Epithelial cell of esophagus (primary cell): Measurements from ENCODE around the gene UGT1A10.
A peak's percentile ranks its signal among the peaks of the same experiment; 100 is the strongest.

Experiments
- DNase-seq: peaks from one replicate; pipeline ENCODE4 v3.0.0; 2010; ENCODE audit warnings: low read depth
- H3K4me3 ChIP-seq: 2 replicates; pipeline ENCODE4 v1.5.1; 2011; ENCODE audit warnings: mild to moderate bottlenecking, low read length, control low read depth
- TF ChIP-seq, protein P1 (sequence below): IDR thresholded peaks from 2 replicates; pipeline ENCODE4 v1.5.1; 2011; ENCODE audit warnings: low read depth, mild to moderate bottlenecking, low read length, control low read depth, inconsistent platforms; ENCODE audit not compliant: insufficient read depth; ENCODE audit errors: missing control alignments

The UGT1A10 gene

DNA sequence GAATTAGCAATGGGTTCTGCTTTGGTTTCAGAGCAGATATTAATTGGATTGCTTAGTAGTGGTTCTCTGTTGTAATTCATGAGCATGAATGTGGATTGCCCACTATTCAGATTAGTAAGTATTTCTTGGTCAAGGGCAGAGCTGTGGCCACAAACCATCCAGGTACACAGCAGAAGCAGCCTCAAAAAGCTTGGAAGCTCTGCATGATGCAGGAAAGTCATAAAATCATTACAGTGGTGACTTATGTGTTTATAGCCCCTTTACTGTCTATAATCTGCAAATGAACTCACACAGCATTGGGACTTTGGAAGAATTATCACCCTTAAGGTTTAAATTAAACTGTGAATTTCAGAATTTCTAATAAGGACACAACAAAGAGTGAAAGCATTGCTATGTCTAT lies 121.9 kb downstream of the UGT1A10 start:
- H3K4me3 ChIP-seq = no peak overlapping the region
- TF ChIP-seq, protein P1, sequence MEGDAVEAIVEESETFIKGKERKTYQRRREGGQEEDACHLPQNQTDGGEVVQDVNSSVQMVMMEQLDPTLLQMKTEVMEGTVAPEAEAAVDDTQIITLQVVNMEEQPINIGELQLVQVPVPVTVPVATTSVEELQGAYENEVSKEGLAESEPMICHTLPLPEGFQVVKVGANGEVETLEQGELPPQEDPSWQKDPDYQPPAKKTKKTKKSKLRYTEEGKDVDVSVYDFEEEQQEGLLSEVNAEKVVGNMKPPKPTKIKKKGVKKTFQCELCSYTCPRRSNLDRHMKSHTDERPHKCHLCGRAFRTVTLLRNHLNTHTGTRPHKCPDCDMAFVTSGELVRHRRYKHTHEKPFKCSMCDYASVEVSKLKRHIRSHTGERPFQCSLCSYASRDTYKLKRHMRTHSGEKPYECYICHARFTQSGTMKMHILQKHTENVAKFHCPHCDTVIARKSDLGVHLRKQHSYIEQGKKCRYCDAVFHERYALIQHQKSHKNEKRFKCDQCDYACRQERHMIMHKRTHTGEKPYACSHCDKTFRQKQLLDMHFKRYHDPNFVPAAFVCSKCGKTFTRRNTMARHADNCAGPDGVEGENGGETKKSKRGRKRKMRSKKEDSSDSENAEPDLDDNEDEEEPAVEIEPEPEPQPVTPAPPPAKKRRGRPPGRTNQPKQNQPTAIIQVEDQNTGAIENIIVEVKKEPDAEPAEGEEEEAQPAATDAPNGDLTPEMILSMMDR = no peak
- no peak for DNase-seq

DNA sequence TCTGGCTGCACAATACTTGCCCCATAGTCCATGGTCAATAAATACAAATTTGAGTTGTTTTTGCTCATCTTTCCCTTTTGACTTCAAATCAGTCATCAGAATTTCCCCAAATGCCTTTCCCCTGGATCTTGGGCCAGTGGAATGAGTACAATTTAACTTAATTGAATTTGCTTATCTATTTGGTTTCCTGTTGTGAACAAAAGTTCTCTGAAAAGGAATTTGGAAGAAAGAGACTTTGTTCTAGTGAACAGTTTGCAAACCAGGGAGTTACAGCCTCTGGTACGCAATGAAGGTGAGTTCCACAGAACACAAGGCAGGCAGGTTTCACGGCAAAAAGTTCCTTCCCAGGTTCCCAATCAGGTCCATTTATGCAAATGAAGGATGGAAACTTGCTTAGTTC lies 122.6 kb downstream of the UGT1A10 start:
- DNase-seq = no peak
- TF ChIP-seq, protein P1 = no peak
- H3K4me3 ChIP-seq = no peak overlapping the region

DNA sequence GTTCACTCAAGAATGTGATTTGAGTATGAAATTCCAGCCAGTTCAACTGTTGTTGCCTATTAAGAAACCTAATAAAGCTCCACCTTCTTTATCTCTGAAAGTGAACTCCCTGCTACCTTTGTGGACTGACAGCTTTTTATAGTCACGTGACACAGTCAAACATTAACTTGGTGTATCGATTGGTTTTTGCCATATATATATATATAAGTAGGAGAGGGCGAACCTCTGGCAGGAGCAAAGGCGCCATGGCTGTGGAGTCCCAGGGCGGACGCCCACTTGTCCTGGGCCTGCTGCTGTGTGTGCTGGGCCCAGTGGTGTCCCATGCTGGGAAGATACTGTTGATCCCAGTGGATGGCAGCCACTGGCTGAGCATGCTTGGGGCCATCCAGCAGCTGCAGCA lies 123.8 kb downstream of the UGT1A10 start, which contains the start of gene UGT1A1:
TSS of gene UGT1A1 (plus strand) at position 228 of the 400 bp plus-strand sequence. CDS start at position 246, 18 bp downstream.
- H3K4me3 ChIP-seq = no peak within 1 kb of the TSS
- no peak for DNase-seq
- TF ChIP-seq, protein P1 = no peak

DNA sequence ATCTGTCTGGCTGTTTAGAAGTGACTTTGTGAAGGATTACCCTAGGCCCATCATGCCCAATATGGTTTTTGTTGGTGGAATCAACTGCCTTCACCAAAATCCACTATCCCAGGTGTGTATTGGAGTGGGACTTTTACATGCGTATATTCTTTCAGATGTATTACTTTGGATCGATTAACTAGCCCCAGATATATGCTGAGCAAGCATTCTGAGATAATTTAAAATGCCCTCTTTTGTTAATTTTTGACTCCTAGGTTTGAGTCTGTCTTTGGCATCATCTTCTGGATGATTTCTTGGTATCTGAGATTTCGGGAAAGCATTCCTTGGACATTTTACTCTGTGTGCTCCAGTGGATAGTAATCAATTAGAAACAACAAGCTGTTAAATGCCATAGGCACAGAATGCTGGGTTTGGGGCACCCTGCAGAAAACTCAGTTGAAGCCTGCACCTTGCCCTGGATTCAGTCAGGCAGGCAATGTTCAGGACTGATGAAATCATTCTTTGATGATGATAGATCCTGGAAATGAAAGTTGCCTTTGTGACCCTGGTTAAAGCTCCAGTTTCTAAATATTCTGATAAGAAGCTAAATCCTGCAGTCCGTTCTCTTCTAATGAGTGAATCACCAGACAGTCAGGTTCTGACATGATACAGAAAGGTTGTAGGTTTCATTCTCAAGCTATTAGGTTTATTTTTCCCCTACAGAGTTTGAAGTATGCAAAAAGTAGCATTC lies 125.0 kb downstream of the UGT1A10 start:
- DNase-seq = peak; percentile 68
- TF ChIP-seq, protein P1 = no peak
- H3K4me3 ChIP-seq = no peak overlapping the region

DNA sequence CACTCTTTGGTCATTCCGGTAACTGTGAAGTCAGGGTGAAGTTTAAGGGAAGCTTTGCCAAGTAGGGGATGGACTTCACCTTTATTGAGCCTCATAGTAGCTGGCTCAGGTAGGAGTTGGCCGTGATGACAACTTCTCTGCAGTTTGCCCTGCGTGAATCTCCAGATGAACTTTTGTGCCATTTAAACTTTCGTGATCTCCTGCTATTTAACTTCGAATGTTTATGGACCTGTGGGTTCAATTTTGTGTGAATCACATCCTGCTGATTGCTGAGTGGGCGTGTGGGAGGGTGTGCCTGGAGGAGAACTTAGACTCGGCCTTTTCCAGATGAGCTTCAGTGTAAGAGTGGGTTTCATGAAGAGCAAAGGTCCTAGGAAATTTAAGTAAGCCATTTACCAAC lies 128.0 kb downstream of the UGT1A10 start:
- DNase-seq = peak; percentile 32
- TF ChIP-seq, protein P1 = no peak
- H3K4me3 ChIP-seq = no peak overlapping the region

DNA sequence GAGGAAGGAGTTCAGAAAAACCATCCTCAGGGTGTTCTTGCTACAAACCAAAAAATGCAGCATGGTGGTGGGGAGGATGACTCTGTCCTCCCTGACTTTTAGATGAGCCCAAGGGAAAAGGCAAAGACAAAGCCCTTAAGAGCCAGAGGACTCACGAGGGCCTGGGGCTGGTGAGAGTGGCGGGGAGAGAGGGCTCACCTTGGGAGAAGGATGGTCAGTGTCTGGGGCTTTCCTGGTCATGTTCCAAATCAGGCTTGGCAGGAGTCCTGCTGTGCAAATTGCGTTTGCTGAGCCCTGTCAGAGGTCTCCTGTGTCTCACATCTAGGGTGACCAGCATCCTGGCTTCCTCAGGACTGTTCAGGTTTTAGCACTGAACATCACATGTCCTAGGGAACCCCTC lies 128.5 kb downstream of the UGT1A10 start:
- DNase-seq = no peak
- H3K4me3 ChIP-seq = no peak overlapping the region
- TF ChIP-seq, protein P1 = no peak

DNA sequence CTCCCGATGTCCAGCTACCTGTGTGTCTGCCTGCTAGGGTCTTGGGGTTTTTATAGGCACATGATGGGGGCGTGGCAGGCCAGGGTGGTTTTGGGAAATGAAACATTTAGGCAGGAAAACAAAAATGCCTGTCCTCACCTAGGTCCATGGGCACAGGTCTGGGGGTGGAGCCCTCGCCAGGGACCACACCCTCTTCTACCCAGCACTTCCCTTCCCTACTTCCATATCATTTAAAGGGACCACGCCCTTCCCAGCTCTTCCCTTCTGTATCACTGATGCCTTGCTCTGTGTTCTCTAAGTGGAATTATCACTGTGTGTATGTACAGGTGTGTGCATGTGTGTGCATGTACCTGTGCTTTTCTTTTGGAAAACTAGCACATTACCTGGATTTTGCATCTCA lies 130.2 kb downstream of the UGT1A10 start:
- TF ChIP-seq, protein P1 = no peak
- DNase-seq = no peak
- H3K4me3 ChIP-seq = no peak overlapping the region
